H9 (cell line): ENCODE results near the gene SLC39A7. TPM values are rescaled to one million over a fixed set of nuclear protein-coding genes. Genes with fewer than 3 reads are reported as not detected.

ENCODE experiments used
- DNase-seq: peaks from one replicate; pipeline ENCODE4 v3.0.0-alpha.2; 2017
- H2AFZ ChIP-seq: one replicate; pipeline ENCODE4 v1.6.1; 2013; ENCODE audit warnings: mild to moderate bottlenecking, low read length, control low read depth, moderate library complexity
- H2AK5ac ChIP-seq: 2 replicates; pipeline ENCODE4 v1.6.1; 2013; ENCODE audit warnings: low read length, control low read depth, mixed read lengths; ENCODE audit not compliant: insufficient read length
- H2BK120ac ChIP-seq: one replicate; pipeline ENCODE4 v1.6.1; 2013; ENCODE audit warnings: low read depth, mild to moderate bottlenecking, low read length, control low read depth, inconsistent platforms; ENCODE audit not compliant: poor library complexity, severe bottlenecking
- H2BK12ac ChIP-seq: 2 replicates; pipeline ENCODE4 v1.6.1; 2013; ENCODE audit warnings: low read length, control low read depth, mixed read lengths, low read depth; ENCODE audit not compliant: insufficient read length
- H2BK15ac ChIP-seq: 2 replicates; pipeline ENCODE4 v1.6.1; 2013; ENCODE audit warnings: low read depth, low read length, control low read depth
- H2BK20ac ChIP-seq: one replicate; pipeline ENCODE4 v1.6.1; 2013; ENCODE audit warnings: low read depth, mild to moderate bottlenecking, low read length, control low read depth, inconsistent platforms; ENCODE audit not compliant: poor library complexity, severe bottlenecking
- H2BK5ac ChIP-seq: 2 replicates; pipeline ENCODE4 v1.6.1; 2013; ENCODE audit warnings: low read length, control low read depth, mixed read lengths; ENCODE audit not compliant: insufficient read length
- H3K14ac ChIP-seq: 2 replicates; pipeline ENCODE4 v1.6.1; 2013; ENCODE audit warnings: low read length, control low read depth; ENCODE audit not compliant: insufficient read depth
- H3K18ac ChIP-seq: 2 replicates; pipeline ENCODE4 v1.6.1; 2013; ENCODE audit warnings: low read depth, mild to moderate bottlenecking, mixed read lengths, low read length, control low read depth; ENCODE audit not compliant: insufficient read length
- H3K23ac ChIP-seq: 2 replicates; pipeline ENCODE4 v1.6.1; 2013; ENCODE audit warnings: low read length, control low read depth, mixed read lengths, low read depth; ENCODE audit not compliant: insufficient read length
- H3K23me2 ChIP-seq: 2 replicates; pipeline ENCODE4 v1.6.1; 2013; ENCODE audit warnings: low read depth, mild to moderate bottlenecking, mixed read lengths, low read length, control low read depth; ENCODE audit not compliant: insufficient read length, poor library complexity, severe bottlenecking
- H3K27ac ChIP-seq: 2 replicates; pipeline ENCODE4 v1.5.1; 2013; ENCODE audit warnings: low read length, control low read depth, mixed read lengths, low read depth; ENCODE audit not compliant: insufficient read length
- H3K27me3 ChIP-seq: 2 replicates; pipeline ENCODE4 v1.6.1; 2013; ENCODE audit warnings: low read length, control low read depth, inconsistent platforms; ENCODE audit not compliant: insufficient read depth
- H3K4ac ChIP-seq: 2 replicates; pipeline ENCODE4 v1.6.1; 2013; ENCODE audit warnings: low read depth, mild to moderate bottlenecking, control low read depth, inconsistent platforms, low read length, moderate library complexity
- H3K4me1 ChIP-seq: 2 replicates; pipeline ENCODE4 v1.6.1; 2013; ENCODE audit warnings: low read length, control low read depth, inconsistent platforms; ENCODE audit not compliant: insufficient read depth
- H3K4me2 ChIP-seq: 2 replicates; pipeline ENCODE4 v1.6.1; 2013; ENCODE audit warnings: low read length, control low read depth, mixed read lengths; ENCODE audit not compliant: insufficient read length, insufficient read depth
- H3K56ac ChIP-seq: 2 replicates; pipeline ENCODE4 v1.6.1; 2013; ENCODE audit warnings: low read depth, mild to moderate bottlenecking, mixed read lengths, low read length, control low read depth; ENCODE audit not compliant: insufficient read length
- H3K79me1 ChIP-seq: 2 replicates; pipeline ENCODE4 v1.6.1; 2013; ENCODE audit warnings: low read depth, mild to moderate bottlenecking, moderate library complexity, low read length, control low read depth, inconsistent platforms; ENCODE audit not compliant: insufficient read depth, poor library complexity, severe bottlenecking
- H3K79me2 ChIP-seq: 2 replicates; pipeline ENCODE4 v1.6.1; 2013; ENCODE audit warnings: low read length, control low read depth, inconsistent platforms; ENCODE audit not compliant: insufficient read depth
- H3K9ac ChIP-seq: 2 replicates; pipeline ENCODE4 v1.6.1; 2013; ENCODE audit warnings: low read length, control low read depth, mixed read lengths; ENCODE audit not compliant: insufficient read length; ENCODE audit errors: extremely low read depth
- H3K9me3 ChIP-seq: one replicate; pipeline ENCODE4 v1.6.1; 2013; ENCODE audit warnings: low read depth, low read length, inconsistent platforms; ENCODE audit not compliant: control insufficient read depth
- H3T11ph ChIP-seq: one replicate; pipeline ENCODE4 v1.6.1; 2013; ENCODE audit warnings: mild to moderate bottlenecking, low read length, control low read depth, inconsistent platforms
- H4K20me1 ChIP-seq: one replicate; pipeline ENCODE4 v1.6.1; 2013; ENCODE audit not compliant: control insufficient read depth, insufficient read length, insufficient read depth
- H4K5ac ChIP-seq: 2 replicates; pipeline ENCODE4 v1.6.1; 2013; ENCODE audit warnings: low read depth, mild to moderate bottlenecking, mixed read lengths, low read length, control low read depth; ENCODE audit not compliant: insufficient read length
- H4K8ac ChIP-seq: replicated peaks from 2 replicates; pipeline ENCODE4 v1.6.1; 2013; ENCODE audit warnings: low read length, control low read depth, mixed read lengths, low read depth; ENCODE audit not compliant: insufficient read length
- H4K91ac ChIP-seq: 2 replicates; pipeline ENCODE4 v1.6.1; 2013; ENCODE audit warnings: low read depth, mild to moderate bottlenecking, moderate library complexity, mixed read lengths, low read length, control low read depth; ENCODE audit not compliant: insufficient read length
- H3K27ac Mint-ChIP-seq, 3 experiments: 2 replicates in 2 of 3; 3 replicates in 1 of 3; pipeline ENCODE4 v1.8.0; 2020 to 2021; ENCODE audit warnings: mixed read lengths in 3 of 3, mild to moderate bottlenecking in 1 of 3, moderate library complexity in 1 of 3
- H3K27me3 Mint-ChIP-seq: 2 replicates; pipeline ENCODE4 v1.8.0; 2021; ENCODE audit warnings: low read depth, mild to moderate bottlenecking, moderate library complexity, mixed read lengths
- H3K36me3 Mint-ChIP-seq, 3 experiments: 2 replicates in 2 of 3; 3 replicates in 1 of 3; pipeline ENCODE4 v1.8.0; 2020 to 2021; ENCODE audit warnings: low read depth in 3 of 3, mixed read lengths in 3 of 3; ENCODE audit not compliant: insufficient read depth in 1 of 3
- H3K4me1 Mint-ChIP-seq, 2 experiments: 2 replicates each; pipeline ENCODE4 v1.8.0; 2020; ENCODE audit warnings: mixed read lengths in 2 of 2
- H3K4me3 Mint-ChIP-seq, 2 experiments: 2 replicates in 1 of 2; 3 replicates in 1 of 2; pipeline ENCODE4 v1.8.0; 2020 to 2021; ENCODE audit warnings: mild to moderate bottlenecking in 2 of 2, mixed read lengths in 2 of 2, moderate library complexity in 1 of 2
- H3K9me3 Mint-ChIP-seq, 2 experiments: 2 replicates in 1 of 2; 3 replicates in 1 of 2; pipeline ENCODE4 v1.8.0; 2020; ENCODE audit warnings: mild to moderate bottlenecking in 2 of 2, mixed read lengths in 2 of 2, moderate library complexity in 1 of 2
- CTCF ChIP-seq: fragments of 200-600 bp; sonication (generic); conservative IDR thresholded peaks from 3 replicates; pipeline ENCODE4 v1.8.0; 2021; ENCODE audit warnings: antibody characterized with exemption, mild to moderate bottlenecking
- WGBS: extraction: QIAGEN DNeasy Blood & Tissue Kit; methylation state at CpG from one replicate; pipeline ENCODE4 v1.1.7; 2013; ENCODE audit warnings: missing lambda C conversion rate, low lambda C conversion rate, mixed read lengths; ENCODE audit not compliant: insufficient read length; ENCODE audit errors: extremely low coverage; 5-methylcytosine and 5-hydroxymethylcytosine counted together
- total RNA-seq: library from RNA; stranded (reverse); gene quantifications from 2 replicates; pipeline ENCODE4 v1.2.1, GENCODE V29; 2021

Gene SLC39A7
- total RNA-seq, 1 experiment from 2014 or later = 107 TPM

GRCh38 chr6:33167374-33168283 is 33.0 kb upstream of the SLC39A7 start:
- DNase-seq = peak; percentile 22
- H3K9ac ChIP-seq = no peak overlapping the region
- H3K18ac ChIP-seq = no peak overlapping the region
- no CpG with 5 or more reads among the region's 19 CpGs for WGBS
- H3K4me1 ChIP-seq = no peaks in the 10 kb centered on the region
- peaks cover 3% of the 10 kb centered on the region for H4K20me1 ChIP-seq
- no peak overlapping the region for H3K23ac ChIP-seq
- H3K27me3 ChIP-seq = no peaks in the 10 kb centered on the region
- H3K14ac ChIP-seq = no peak overlapping the region; the same call in 1 of the 2 replicates
- H3K23me2 ChIP-seq = no peaks in the 10 kb centered on the region
- no peak overlapping the region for H2BK20ac ChIP-seq
- H2AK5ac ChIP-seq = no peak overlapping the region
- no peak overlapping the region for H3K4ac ChIP-seq
- H3K79me2 ChIP-seq = no peaks in the 10 kb centered on the region
- no peak overlapping the region for H2BK5ac ChIP-seq
- no peak overlapping the region for H4K5ac ChIP-seq
- peaks cover 8 to 12% of the 10 kb centered on the region in 2 experiments for H3K4me1 Mint-ChIP-seq
- no peak overlapping the region for H3K4me3 Mint-ChIP-seq
- H3K27ac Mint-ChIP-seq = no peak overlapping the region; a peak in 1 of 7 replicates
- H2BK120ac ChIP-seq = no peak overlapping the region
- no peak overlapping the region for H3K4me2 ChIP-seq
- no peaks in the 10 kb centered on the region for H3K36me3 Mint-ChIP-seq
- no peak for TF ChIP-seq CTCF
- no peaks in the 10 kb centered on the region for H3K79me1 ChIP-seq
- H3K27ac ChIP-seq = no peak overlapping the region
- H3K56ac ChIP-seq = no peak overlapping the region
- no peak overlapping the region for H2BK15ac ChIP-seq
- H4K8ac ChIP-seq = no peak overlapping the region
- H2AFZ ChIP-seq = no peak overlapping the region
- no peak overlapping the region for H4K91ac ChIP-seq
- no peak overlapping the region for H2BK12ac ChIP-seq
- no peaks in the 10 kb centered on the region for H3K9me3 Mint-ChIP-seq
- peaks cover 17% of the 10 kb centered on the region for H3K27me3 Mint-ChIP-seq
- H3K9me3 ChIP-seq = no peaks in the 10 kb centered on the region
- H3T11ph ChIP-seq = no peak overlapping the region
